Kasumi-1 (cell line): ENCODE data around the gene UROD.
A peak's percentile ranks its signal among the peaks of the same experiment; 100 is the strongest.

Experiments
- DNase-seq, 2 experiments: peaks; one replicate each; lab custom pipeline; 2025; lab: John Stamatoyannopoulos, UW

Gene UROD

GRCh38 chr1:45008516-45008915, 3.5 kb upstream of the UROD start:
- DNase-seq, result no peak

GRCh38 chr1:45009296-45009865, 2.7 kb upstream of the UROD start:
- no peak for DNase-seq

GRCh38 chr1:45009956-45010854, 1.8 kb upstream of the UROD start:
- DNase-seq, result no peak

- DNase-seq, result peak; percentile 80 to 87
Measured at GRCh38 chr1:45010855-45011811, 921 bp upstream of the UROD start, which contains the start of gene HECTD3. Gene HECTD3 (minus strand): TSS chr1:45011324. CDS start chr1:45011257, 67 bp downstream.

GRCh38 chr1:45012639-45013278, 705 bp downstream of the UROD start:
- DNase-seq, result peak; percentile 65 to 71

- DNase-seq, result no peak
Measured at GRCh38 chr1:45013551-45014209, 1.6 kb downstream of the UROD start.

GRCh38 chr1:45014321-45015028, 2.4 kb downstream of the UROD start:
- peak; percentile 86 to 90 for DNase-seq

GRCh38 chr1:45015683-45016082, 3.6 kb downstream of the UROD start:
- no peak for DNase-seq

GRCh38 chr1:45016090-45016697, 4.1 kb downstream of the UROD start:
- DNase-seq, result no peak

- DNase-seq, result no peak
Measured at GRCh38 chr1:45016767-45017166, 4.7 kb downstream of the UROD start.

GRCh38 chr1:45018599-45019230, 6.7 kb downstream of the UROD start:
- peak; percentile 53 to 55 for DNase-seq

GRCh38 chr1:45023663-45024062, 11.6 kb downstream of the UROD start:
- DNase-seq, result no peak

GRCh38 chr1:45026446-45026845, 14.4 kb downstream of the UROD start:
- no peak for DNase-seq

- no peak for DNase-seq
Measured at GRCh38 chr1:45032837-45033236, 20.8 kb downstream of the UROD start.

GRCh38 chr1:45033356-45033755, 21.3 kb downstream of the UROD start:
- DNase-seq, result no peak

- DNase-seq, result no peak
Measured at GRCh38 chr1:45035631-45036301, 23.7 kb downstream of the UROD start.

GRCh38 chr1:45037456-45037855, 25.4 kb downstream of the UROD start:
- DNase-seq, result no peak

- no peak for DNase-seq
Measured at GRCh38 chr1:45038240-45038639, 26.2 kb downstream of the UROD start.
